ENCODE results near the gene HAUS7.

The HAUS7 gene

DNA sequence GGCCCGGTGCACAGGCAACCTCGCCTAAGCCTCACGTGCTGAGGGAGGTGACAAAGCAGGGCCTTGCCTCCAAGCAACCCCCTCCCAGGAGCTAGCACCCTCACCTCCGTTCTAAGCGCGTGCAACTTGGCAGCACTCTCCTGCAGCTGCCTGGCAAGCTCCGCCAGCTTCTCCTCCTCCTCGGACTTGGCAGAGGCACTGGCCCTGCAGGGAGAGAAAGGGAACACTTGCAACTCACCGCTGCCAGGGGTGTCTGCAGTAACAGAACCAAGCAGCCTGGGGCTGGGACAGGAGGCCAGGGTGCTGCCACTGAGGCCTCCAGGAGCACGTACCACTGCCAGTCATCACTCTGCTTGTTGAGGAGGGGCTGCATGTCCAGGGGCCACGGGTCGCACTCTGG is 14.2 kb downstream of the HAUS7 start:
- DNase-seq (ENCODE audit: low spot score), result no peak

DNA sequence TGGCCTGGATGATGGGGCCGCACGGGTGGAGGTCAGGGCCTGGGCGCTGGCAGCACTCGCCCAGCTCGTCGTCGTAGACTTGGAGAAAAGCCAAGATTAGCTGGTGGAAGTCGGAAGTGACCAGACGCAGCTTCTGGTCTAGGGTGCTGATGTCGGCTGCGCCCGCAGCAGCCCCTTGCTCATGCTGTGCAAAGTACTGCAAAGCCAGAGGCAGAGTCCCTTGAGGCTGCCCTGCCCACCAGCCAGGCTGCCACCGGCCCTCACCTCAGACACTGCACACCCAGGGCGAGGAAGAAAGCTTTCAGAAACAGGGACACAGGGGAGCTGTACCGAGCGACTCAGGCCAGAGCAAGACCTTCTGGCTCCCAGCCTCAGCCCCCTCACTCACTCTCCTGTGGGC is 14.8 kb downstream of the HAUS7 start:
- no peak for DNase-seq (ENCODE audit: low spot score)

DNA sequence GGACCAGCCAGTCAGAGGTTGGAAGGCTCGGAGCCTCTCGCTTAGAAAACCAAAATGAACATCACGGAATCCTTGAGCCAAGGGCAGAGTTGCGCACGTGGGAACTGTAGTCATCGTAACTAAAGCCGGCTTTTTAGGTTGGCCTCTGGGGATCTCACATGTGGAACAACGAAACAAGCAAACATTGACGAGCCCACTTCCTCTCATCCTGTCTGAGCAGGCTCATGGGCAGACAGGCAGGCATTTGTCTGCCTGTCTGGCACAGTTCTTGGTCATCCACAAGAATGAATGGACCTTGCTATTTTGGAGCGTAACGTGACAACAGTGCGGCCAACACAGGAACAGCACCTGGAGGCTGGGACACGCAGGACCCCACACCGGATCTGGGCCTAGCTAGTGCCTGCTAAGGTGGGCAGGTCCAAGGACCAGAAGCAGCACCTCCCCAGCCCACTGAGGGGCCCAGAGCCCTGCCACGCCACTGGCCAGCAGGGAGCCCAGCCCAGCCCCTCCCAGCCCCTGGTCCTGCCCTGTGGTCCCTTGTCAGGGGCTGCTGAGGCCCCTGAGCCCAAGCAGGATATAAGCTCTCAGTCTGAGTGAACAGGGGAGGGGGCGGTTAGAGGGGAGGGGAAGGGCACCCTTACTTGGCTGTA is 15.3 kb downstream of the HAUS7 start:
- DNase-seq (ENCODE audit: low spot score), result no peak

DNA sequence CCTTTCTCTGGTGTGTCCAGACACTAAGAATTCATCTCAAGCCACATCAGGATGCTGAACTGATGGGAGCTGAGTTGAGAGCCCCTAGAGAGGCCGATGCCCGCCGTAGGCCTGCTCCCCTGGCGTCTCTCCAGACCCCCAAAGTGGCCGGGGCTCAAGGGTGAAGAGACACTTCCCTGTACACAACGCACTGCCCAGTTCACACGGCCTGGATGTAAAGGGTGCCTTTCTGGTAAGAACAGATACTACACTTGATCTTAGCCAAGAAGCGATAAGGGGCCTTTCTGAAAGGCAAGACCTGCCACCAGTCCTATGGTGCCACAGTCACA is 19.5 kb downstream of the HAUS7 start:
- no peak for DNase-seq (ENCODE audit: low spot score)

DNA sequence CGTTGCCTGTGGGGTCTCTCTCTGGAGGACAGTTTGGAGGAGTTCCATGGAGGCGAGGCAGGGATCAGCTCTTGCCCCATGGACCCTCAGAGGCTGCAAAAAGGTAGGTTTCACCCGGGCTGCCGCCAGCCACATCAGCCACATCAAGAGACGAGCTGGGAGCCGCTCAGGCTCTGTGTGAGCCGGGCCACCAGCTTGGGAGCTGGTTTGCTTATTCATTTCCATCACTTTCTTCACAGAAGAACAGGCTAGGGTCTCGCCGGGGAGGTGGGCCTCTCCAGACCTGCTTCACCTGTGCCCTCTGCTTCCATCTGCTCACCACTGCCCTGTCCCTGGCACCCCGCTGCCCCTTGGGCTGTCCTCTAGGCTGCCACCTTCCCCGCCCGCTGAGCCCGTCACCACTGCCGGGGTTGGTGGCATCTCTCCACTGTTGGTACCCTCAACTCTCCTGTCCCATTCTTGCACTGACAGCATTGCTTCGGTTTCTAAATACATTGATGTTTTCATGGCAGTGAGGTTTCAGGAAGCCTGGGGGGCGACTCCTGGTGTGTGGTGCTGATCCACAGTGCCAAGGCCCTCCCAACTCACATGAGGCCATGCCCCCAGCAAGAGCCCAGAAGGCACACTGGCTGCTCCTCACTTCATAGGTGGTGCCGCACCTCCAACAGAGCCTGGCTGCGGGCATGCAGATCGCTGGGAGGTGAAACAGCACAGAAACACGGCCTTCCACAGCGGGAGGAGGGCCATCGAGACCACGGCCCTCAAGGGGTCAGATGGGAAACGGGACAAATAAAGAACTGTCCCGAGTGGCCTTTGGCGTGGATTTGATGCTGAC is 20.0 kb downstream of the HAUS7 start:
- no peak for DNase-seq (ENCODE audit: low spot score)

DNA sequence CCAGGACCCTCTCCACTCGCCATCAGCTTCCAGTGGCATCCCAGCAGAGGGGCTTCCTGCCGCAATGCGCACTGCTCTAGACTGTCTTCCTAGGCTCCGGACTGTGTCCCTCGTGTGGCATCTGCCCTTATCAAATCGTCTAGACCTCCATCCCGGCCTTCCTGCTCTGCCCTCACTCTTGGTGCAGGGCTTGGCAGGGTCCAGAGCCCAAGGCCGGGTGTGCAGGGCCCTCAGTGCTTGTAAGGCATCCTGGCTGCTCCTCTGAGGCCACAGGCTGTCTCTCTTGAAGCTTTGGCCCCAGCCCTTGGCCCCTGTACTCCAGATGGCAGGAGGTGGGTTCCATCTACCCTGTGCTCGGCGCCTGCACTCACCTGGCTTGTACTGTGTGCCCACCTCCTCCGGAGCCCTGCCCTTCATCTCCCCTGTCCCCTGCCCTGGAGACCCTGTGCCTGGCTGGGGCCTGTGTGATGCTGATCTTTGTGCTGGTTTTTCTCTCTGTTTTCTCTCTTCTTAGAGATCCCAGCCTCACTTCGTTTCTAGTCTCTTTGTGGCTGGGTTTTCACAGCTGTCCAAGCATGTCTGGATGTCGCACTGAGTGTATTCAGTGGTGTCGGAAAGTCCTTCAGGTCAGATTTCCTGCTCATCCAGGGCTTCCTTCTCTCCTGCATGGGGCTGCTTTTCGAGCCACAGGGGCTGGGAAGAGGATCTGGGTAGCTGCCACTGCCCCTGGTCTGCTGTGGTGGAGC is 20.8 kb downstream of the HAUS7 start:
- DNase-seq (ENCODE audit: low spot score), result no peak

DNA sequence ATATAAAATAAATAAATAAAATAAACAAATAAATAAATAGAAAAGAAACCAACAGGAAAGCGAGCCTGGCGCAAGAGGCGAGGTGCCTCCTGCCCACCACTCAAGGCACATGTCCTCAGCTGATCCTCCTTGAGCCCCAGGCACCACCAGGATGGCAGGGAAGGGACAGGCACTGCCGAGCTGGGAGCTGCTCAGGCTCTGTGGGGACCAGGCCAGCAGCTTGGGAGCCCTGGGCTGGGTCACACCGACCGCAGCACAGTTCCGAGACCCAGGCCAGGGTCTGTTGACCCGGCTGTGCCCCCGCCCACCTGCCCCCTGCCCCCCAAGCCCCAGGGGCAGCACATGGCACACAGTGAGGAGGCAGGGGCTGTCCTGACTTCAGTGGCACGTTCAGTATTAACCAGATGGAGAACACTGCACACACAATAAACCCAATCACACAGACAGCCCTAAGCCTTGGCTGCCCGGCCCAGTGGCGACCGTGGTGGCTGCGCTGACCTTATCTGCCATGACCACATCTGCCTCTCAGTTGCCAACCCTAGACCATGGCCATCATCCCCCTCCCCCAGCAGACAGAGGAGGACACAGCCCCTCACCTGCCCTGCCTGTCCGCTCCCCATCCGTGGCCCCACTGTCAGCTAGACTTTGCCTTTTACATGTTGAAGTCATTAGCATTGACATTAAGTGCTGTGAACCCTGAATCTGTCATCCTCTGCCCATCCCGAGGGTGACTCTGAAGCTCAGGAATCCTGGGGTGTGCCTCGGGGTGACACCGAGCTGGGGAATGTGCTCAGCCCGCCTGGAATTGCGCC is 21.6 kb downstream of the HAUS7 start:
- DNase-seq (ENCODE audit: low spot score), result no peak

DNA sequence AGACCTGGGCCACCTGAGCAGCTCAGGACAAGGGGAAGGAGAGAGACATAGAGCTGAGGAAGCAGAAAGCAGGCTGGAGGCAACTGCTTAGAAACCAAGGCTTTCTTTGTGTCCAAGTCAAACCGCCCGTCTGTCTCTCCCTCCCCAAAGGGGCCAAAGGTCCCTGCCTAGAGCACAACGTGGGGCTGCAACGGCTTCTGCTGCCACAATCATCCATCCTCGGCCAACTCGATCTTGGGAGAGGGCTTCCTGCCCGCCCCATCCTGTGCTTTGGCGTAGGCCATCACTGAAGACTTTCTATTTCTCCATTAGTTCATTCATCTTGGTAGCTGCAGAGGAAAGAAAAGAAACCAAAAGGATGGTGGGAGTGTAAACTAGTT is 22.8 kb downstream of the HAUS7 start:
- DNase-seq (ENCODE audit: low spot score), result no peak

DNA sequence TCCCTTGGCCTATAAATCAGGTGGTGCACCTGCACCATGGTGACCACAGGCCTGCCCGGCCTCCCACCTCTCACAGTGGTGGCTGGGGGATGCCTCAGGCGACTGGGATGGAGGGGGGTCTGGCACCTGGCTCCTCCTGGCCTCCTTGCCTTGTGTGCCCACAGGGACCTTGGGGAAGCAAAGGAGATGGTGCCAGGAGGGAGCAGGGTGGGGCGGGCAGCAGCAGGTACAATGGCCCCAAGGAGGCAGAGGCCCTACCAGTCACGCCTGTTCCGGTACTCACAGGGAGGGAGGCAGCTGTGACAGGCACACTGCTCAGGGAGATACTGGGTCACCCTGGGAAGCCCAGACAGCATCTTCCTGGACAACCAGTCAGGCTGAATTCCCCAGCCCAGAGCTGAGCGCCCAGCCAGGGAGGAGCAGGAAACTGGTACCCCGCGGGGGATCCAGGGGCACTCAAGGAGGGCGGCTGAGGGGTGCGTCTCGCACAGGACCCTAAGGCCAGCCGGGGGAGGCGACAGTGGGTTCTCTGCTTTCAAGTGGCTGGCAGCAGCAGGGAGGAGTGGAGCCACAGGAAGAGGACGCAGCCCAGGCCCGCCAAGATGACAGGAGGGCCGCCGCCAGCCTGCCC is 23.3 kb downstream of the HAUS7 start:
- DNase-seq (ENCODE audit: low spot score), result no peak

DNA sequence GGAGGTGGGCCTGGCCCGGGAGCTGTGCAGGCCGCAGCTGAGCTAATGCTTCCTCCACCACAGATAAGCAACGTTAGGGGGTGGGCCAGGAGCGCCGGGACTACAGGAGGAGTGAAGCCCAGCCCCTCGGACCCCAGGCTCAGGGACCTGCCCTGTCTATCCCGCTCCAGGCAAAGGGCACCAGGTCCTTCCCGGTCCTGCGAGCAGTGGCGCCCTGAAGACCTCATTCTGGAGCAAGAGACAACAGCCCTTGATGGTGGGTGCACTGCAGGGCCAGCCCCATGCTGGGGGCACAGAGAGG is 23.8 kb downstream of the HAUS7 start:
- DNase-seq (ENCODE audit: low spot score), result no peak

DNA sequence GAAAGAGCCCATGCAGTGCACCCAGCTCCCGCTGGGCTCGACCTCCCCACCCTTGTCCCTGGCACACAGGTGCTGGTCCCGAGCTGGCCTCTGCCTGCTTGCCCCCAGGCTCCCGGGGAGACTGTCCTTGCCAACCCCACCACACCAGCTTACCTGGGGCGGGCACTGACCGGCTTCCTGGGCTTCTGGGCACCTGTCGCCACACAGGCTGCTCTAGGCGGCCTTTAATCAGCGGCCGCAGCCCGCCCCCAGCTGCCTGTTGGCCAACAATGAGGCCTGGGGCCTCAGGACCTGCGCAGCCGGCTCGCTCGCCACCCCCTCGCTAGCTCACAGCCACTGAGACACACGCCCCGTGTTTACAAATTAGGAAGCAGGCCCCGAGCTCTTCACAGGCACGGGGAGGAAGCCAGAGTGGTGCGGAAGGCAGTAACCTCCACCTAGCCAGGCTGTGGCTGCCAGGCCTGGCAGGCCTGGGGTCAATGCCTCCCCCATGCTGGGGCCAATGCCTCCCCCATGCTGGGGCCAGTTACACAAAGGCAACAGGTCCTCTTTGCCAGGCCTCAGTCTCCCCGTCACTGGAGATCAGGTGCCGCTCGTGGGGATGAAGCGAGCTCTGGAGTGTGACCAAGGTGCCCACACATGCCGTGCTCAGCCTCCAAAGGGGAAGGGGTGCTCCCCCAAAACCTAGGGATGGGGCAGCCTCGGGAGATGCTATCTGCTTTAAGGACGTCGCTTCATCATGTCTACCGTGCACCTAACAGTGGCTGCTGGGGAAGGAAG is 24.3 kb downstream of the HAUS7 start, which contains the start of gene TREX2:
Gene TREX2, minus strand, starts transcription at position 201 of the 780 bp plus-strand sequence. CDS start 626 bp downstream, outside the sequence.
- no peak for DNase-seq (ENCODE audit: low spot score)

DNA sequence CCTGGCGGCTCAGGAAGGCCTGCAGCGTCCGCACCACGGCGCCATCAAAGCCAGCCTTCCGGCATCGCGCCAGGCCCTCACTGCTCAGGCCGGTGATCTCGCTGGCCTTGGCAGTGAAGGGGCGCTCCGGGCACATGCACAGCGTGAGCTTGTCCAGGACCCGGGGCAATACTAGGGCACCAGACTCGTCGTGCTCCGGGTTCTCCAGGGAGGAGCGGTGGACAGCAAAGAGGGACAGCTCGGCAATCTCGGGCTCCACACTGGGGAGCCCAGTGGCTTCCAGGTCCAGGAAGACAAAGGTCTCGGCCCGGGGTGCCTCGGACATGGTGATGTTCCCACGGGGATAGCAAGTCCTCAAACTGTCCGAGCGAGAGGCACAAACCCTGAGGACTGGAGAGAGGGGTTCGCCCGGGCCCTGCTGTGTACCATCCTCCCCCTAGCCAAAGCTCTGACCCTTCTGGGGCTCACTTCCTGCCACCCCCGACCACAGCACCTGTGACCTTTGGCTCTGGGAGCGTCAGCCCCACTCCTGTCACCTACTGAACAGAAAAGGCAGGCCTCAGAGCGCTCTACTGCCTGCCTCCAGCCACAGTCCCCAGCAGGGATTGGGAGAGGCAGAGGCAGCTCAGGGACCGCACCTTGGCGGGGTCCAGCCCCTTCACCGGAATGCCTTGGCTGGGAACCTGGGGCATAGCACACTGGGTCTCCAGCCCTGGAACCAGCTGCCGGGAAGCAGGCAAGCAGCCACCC is 25.1 kb downstream of the HAUS7 start:
- no peak for DNase-seq (ENCODE audit: low spot score)

DNA sequence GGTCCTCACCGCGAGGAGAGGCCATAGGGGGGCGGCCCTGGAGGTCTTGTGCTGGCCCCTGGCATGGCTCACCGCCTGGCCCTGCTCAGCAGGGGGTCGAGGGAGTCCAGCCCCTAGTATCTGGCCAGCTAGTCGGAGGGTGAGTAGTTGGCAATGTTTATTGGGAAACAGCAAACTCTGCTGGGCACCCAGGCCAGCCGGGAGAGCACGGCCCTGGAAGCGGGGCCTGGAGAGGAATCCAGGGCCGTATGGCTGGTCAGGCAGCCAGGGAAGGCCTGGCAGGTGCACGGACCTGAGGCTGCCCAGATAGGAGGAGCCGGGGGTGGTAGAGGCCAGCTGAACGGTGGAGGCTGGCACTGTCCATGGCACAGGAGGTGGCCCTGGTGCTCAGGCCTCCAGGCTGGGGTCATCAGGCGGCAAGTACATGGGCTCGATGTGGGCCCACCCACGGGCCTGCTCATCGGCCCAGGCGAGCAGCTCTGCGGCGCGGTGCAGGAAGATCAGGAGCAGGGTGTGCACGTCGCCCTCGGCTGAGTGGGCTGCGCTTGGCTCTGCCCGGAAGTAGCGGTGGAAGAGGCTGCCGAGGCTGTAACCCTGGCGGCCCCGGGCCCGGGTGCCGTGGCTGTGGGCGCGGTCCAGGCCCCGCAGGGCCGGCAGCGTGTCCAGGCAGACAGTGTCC is 25.9 kb downstream of the HAUS7 start:
- no peak for DNase-seq (ENCODE audit: low spot score)

DNA sequence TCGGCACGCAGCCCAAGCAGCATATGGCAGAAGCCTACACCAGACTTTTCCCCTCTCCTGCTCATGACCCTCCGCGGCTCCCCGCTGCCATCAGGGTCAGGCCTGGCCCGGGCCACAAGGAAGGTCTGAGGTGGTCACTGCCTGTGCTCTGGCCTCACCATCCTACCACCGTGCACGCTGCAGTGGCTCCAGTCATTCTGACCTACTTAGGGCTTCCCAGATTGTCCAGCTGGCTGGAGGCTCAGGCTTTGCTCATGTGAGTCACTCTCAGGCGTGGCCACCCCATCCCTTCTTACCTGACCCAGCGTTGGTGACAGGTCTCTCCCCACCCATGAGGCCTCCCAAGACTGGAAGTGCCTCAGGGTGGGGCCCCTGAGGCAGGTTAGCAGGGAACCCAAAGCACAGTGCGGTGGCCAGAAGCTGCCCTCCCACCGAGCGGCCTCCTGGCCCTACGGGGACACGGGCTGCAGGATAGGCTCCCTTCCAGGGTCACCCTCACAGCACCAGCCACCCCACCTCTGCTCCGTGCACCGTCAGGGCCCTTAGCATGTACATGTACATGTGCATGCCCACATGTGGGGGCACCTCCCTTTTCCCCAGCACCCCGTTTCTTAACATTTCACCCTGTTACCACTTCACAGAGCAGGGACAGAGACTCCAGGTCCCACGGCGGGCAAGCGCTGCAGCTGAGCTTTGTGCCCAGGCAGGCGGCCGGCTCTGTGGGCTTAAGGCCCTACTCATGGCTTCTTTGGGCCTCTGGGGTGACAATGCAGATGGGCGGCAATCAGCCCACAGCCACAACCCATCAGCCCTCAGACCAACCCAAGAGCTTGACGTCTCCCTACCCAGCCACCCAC is 26.7 kb downstream of the HAUS7 start:
- no peak for DNase-seq (ENCODE audit: low spot score)

DNA sequence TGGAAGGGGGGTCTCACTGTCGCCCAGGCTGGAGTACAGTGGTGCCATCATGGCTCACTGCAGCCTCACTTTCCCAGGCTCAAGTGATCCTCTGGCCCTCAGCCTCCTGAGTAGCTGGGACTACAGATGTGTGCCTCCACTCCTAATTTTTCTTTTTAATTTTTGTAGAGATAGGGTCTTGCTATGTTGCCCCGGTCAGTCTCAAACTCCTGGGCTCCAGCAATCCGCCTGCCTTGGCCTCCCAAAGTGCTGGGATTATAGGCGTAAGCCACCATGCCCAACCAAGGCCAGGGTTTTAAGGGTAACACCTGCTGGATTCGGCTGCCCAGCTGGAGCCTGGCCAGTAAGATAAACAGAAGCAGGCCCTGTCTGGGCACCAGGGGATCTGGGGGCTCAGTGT is 27.9 kb downstream of the HAUS7 start:
- DNase-seq (ENCODE audit: low spot score), result no peak

DNA sequence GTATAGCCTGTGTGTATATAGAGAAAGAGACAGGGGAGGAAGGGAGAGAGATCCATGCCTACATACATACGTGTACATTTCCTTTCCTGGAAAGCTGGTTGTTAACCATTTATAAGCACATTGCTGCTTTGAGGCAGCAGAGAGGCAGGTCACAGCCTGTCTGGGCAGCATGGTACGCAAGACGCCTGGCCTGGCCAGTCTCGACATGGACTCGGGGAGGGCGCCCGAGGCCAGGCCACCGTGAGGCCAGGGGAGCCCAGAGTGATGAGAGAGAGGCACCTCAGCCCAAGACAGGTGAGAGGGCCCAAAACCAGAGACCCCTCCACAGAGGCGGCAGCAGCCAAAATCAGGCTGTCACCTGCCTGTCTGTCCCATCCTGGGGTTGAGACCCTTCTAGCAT is 28.4 kb downstream of the HAUS7 start:
- DNase-seq (ENCODE audit: low spot score), result no peak

DNA sequence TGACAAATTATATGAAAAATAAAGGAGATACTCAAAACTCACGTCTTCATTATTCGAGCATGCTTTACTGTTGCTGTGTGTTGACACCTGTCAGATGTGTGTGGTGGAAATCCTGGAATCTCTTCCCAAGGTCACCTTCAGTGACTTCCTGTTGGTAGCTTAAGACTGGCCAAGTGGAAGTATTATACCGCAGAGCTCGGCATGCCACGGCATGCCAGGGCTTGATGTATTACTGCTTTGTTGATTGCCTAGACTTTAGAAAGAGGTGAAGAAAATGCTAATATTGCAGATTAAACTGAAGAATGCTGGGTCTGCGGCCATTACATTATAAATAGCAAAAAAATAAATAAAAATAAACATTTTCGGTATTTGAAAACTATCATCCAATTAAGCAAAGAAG is 29.1 kb downstream of the HAUS7 start:
- DNase-seq (ENCODE audit: low spot score), result no peak

DNA sequence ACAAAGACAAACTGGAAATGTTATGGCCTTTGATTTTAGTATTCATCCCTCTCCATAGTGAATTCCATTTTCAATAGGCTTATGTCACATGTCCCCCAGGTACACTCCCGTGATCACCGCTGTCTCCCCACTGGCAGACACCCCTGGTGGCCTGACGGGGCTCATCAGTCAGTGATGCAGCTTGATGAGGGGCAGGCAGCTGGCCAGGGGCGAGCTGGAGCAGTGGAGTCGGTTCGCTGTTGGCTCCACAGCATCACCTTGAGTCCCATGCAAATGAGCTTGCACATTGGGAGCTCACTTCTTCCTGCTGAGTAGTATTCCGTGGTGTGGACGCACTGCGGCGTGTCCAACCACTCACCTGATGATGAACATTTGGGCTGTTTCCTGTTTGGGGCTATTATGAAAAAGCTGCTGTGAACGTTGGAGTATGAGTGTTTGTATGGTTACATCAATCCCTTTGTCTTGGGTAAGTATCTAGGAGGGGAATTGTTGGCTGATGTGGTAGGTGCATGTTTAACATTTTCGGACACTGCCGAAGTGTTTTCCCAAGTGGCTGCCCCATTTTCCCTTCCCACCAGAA is 29.7 kb downstream of the HAUS7 start:
- DNase-seq (ENCODE audit: low spot score), result no peak

DNA sequence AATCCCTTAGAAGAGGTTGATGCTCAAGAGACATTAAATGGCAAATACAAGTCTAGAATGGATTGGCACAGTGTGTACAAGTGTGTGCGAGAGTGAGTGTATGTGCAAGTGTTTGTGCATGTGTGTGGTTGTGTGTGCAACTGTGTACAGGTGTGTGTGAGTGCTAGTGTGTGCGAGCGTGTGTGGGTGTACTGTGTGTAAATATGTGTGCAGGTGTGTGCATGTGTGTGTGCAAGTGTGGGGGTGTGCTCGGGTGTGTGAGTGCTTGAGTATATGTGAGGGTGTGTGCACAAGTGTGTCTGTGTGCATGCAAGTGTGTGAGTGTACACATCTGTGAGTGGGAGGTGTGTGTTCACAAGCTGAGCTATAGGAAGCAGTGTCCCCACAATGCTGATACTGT is 30.4 kb downstream of the HAUS7 start:
- no peak for DNase-seq (ENCODE audit: low spot score)
